ENCODE results near the gene CERS3. TPM values are rescaled to one million over a fixed set of nuclear protein-coding genes. Genes with fewer than 3 reads are reported as not detected.

Gene CERS3
- not detected in 2 replicates for total RNA-seq

DNA sequence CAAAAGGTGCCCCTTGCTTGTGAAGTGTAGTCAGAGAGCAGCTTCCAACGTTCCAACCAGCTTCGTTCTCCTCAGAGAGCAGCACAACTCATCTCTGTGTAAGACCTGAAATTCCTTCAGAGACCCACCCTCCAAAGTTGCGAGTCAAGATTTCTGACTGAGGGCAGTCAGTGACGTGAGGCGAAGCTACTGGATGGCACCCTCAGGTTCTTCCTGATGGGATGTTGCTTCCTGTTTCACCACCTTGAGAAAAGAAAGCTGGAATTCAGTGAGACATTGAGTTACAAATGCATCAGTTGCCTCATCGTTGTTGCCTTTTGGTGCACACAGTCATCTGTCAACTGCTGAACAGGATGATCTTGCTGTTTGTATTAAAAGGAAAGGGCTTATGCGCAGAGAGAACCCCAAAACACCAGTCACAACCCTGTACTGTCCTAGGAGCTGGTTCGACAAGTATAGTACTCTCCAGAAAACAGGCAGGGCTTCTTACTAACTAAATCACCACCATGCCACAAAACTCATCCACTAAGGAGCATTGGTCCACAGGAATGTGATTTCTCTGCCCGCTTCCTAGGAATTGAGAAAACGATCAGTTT is at the start of gene CERS3:
TSS of gene CERS3 (minus strand) at position 118 of the 596 bp plus-strand sequence. CDS start 27,101 bp downstream, outside the sequence.

Other genes with a start within 250 kb of the CERS3 start
- gene ADAMTS17, start 187.0 kb downstream of the CERS3 start, total RNA-seq = 15.1 and 15.2 TPM in 2 replicates
- gene LINS1, start 73.2 kb upstream of the CERS3 start, total RNA-seq = 7.2 and 8.6 TPM in 2 replicates
- 12.3 and 13.3 TPM in 2 replicates for gene ASB7, start 73.6 kb upstream of the CERS3 start, total RNA-seq